Right atrium auricular region (tissue), 2 donors: ENCODE data around the gene LCN9. TPM values are rescaled to one million over a fixed set of nuclear protein-coding genes. Genes with fewer than 3 reads are reported as not detected.

Experiments
- DNase-seq: peaks from one replicate; pipeline ENCODE4 v3.0.0-alpha.2; 2019; ENCODE audit warnings: low spot score
- H3K27ac ChIP-seq, 2 donors: fragments of 200-600 bp; sonication (generic); 1 replicate in 1 of 2; 2 replicates in 1 of 2; pipeline ENCODE4 v1.5.1; 2016 to 2019
- H3K27me3 ChIP-seq, 2 donors: fragments of 200-600 bp; sonication (generic); one replicate each; pipeline versions ENCODE4 v1.5.1 to v1.6.0; 2017 to 2019
- H3K36me3 ChIP-seq: fragments of 200-600 bp; sonication (generic); one replicate; pipeline ENCODE4 v1.5.1; 2016
- H3K4me1 ChIP-seq, 2 donors: fragments of 200-600 bp; sonication (generic); one replicate each; pipeline versions ENCODE4 v1.5.1 to v1.6.0; 2017 to 2019
- H3K4me3 ChIP-seq, 2 donors: fragments of 200-600 bp; sonication (generic); 1 replicate in 1 of 2; 2 replicates in 1 of 2; pipeline ENCODE4 v1.5.1; 2017 to 2019; ENCODE audit warnings: mild to moderate bottlenecking in 1 of 2, moderate library complexity in 1 of 2
- H3K9me3 ChIP-seq, 2 donors: fragments of 200-600 bp; sonication (generic); one replicate each; pipeline ENCODE4 v1.5.1; 2019
- CTCF ChIP-seq, 2 donors: fragments of 200-600 bp; sonication (generic); IDR thresholded peaks; one replicate each; pipeline ENCODE4 v1.5.1; 2019; ENCODE audit warnings: antibody characterized with exemption in 2 of 2
- total RNA-seq, 2 donors: library from RNA; depleted of rRNA; stranded (reverse); fragments of >200 nt; gene quantifications; one replicate each; pipeline ENCODE4 v1.1.0, GENCODE V29; 2016

Gene LCN9
- total RNA-seq, 2 donors from 2014 or later, result not detected

DNA sequence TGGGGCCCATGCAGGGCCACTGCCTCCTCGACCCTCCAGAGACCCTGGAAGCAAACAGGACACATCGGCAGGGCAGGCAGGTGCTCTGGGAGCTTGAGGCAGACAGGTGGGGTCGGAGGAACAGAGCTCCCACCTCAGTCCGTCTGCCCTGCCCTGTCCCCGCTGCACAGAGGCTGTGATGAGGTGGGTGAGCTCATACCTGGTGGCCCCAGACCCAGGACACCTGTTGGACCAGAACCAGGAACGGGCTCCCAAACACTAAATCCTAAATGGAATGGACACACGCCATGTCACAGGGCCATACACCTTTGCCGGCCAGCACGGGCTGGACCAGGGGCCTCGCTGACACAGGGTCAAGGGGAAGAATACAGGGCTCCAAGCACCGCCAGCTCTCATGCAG lies 30.7 kb downstream of the LCN9 start:
- H3K4me3 ChIP-seq, result no peak overlapping the region
- no peak for DNase-seq
- H3K27ac ChIP-seq, result no peak overlapping the region
- H3K36me3 ChIP-seq, result no peaks in the 10 kb centered on the region
- H3K27me3 ChIP-seq, result no peaks in the 10 kb centered on the region
- no peaks in the 10 kb centered on the region for H3K4me1 ChIP-seq
- TF ChIP-seq CTCF (IDR thresholded peaks at IDR 0.05), result no peak
- H3K9me3 ChIP-seq, result no peaks in the 10 kb centered on the region

GRCh38 chr9:135694414-135694813 lies 31.3 kb downstream of the LCN9 start:
- Histone ChIP-seq H3K4me3 (no peak overlapping the region), H3K9me3 (no peaks in the 10 kb centered on the region), H3K27ac (no peak overlapping the region), H3K27me3 (no peaks in the 10 kb centered on the region), H3K4me1 (no peaks in the 10 kb centered on the region), H3K36me3 (no peaks in the 10 kb centered on the region)
- no peak for TF ChIP-seq CTCF (IDR thresholded peaks at IDR 0.05)
- DNase-seq, result no peak

DNA sequence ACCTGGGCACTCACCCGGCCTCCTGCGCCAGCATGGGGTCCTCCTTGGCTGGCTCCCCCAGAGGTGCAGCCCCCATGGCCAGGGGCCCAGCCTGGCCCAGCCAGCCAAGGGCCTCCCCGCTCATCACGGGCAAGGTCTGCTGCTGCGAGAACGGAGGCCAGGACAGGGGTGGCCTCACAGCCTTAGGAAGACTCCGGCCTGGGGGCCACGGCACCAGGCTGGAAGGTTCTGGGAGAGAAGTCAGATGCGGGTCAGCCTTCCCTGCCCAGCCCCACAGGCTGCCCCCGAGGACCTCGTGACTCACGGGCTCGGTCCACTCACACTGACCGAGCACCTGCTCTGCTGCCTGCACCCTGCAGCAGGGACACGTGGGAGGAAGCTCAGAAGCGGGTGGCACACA lies 31.9 kb downstream of the LCN9 start:
- H3K4me3 ChIP-seq, result no peak overlapping the region
- H3K27ac ChIP-seq, result no peak overlapping the region
- H3K9me3 ChIP-seq, result no peaks in the 10 kb centered on the region
- no peaks in the 10 kb centered on the region for H3K36me3 ChIP-seq
- no peaks in the 10 kb centered on the region for H3K4me1 ChIP-seq
- no peak for DNase-seq
- H3K27me3 ChIP-seq, result no peaks in the 10 kb centered on the region
- no peak for TF ChIP-seq CTCF (IDR thresholded peaks at IDR 0.05)

GRCh38 chr9:135695642-135696041 lies 32.5 kb downstream of the LCN9 start:
- no peak for TF ChIP-seq CTCF (IDR thresholded peaks at IDR 0.05)
- no peak overlapping the region for H3K27ac ChIP-seq
- DNase-seq, result no peak
- H3K27me3 ChIP-seq, result no peaks in the 10 kb centered on the region
- no peak overlapping the region for H3K4me3 ChIP-seq
- no peaks in the 10 kb centered on the region for H3K9me3 ChIP-seq
- no peaks in the 10 kb centered on the region for H3K36me3 ChIP-seq
- no peaks in the 10 kb centered on the region for H3K4me1 ChIP-seq

DNA sequence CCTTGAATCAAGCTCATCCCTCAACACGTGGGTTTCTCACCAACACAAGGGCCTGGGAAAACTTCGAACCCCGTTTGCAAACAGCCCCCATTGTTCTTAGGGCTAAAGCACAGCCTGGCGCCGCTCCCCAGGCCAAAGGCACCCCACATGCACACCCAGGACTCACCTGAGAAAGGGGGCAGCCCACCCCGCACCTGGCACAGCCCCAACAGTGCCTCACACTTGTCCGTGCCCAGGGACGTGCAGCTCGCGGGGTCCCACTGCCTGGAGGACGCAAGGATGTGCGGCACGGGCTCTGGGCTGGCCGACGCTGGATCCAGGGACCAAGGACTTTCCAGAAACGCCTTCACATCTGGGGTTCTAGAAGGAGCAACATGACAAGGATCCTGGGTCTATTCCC lies 33.3 kb downstream of the LCN9 start:
- TF ChIP-seq CTCF (IDR thresholded peaks at IDR 0.05), result no peak
- Histone ChIP-seq H3K9me3 (no peaks in the 10 kb centered on the region), H3K27me3 (no peaks in the 10 kb centered on the region), H3K27ac (no peak overlapping the region), H3K4me1 (peaks cover 0 to 2% of the 10 kb centered on the region in 2 donors), H3K4me3 (no peak overlapping the region), H3K36me3 (no peaks in the 10 kb centered on the region)
- DNase-seq, result no peak

GRCh38 chr9:135697226-135697625 lies 34.1 kb downstream of the LCN9 start:
- H3K4me1 ChIP-seq, result peaks cover 0 to 10% of the 10 kb centered on the region in 2 donors
- no peak overlapping the region for H3K27ac ChIP-seq
- no peak overlapping the region for H3K4me3 ChIP-seq
- no peak for DNase-seq
- H3K36me3 ChIP-seq, result no peaks in the 10 kb centered on the region
- H3K9me3 ChIP-seq, result no peaks in the 10 kb centered on the region
- no peak for TF ChIP-seq CTCF (IDR thresholded peaks at IDR 0.05)
- no peaks in the 10 kb centered on the region for H3K27me3 ChIP-seq
